NB4 (cell line): Measurements from ENCODE around the gene CPNE5.

Experiments
- MYC ChIP-seq: IDR thresholded peaks from 2 replicates; pipeline ENCODE4 v1.6.1; 2011; ENCODE audit warnings: low read depth, low read length
- POLR2A ChIP-seq: IDR thresholded peaks from 2 replicates; pipeline ENCODE4 v1.6.1; 2011; ENCODE audit warnings: mild to moderate bottlenecking; ENCODE audit not compliant: insufficient read length; ENCODE audit errors: extremely low read depth
- TF ChIP-seq, protein P1 (sequence below): IDR thresholded peaks from one replicate; pipeline ENCODE4 v1.5.1; 2012; ENCODE audit warnings: low read depth, low read length
- TF ChIP-seq, protein P2 (sequence below): IDR thresholded peaks from 2 replicates; pipeline ENCODE4 v1.6.1; 2011; ENCODE audit warnings: low read depth, low read length

- TF ChIP-seq POLR2A (no peak), MYC (no peak)
- TF ChIP-seq, protein P1, sequence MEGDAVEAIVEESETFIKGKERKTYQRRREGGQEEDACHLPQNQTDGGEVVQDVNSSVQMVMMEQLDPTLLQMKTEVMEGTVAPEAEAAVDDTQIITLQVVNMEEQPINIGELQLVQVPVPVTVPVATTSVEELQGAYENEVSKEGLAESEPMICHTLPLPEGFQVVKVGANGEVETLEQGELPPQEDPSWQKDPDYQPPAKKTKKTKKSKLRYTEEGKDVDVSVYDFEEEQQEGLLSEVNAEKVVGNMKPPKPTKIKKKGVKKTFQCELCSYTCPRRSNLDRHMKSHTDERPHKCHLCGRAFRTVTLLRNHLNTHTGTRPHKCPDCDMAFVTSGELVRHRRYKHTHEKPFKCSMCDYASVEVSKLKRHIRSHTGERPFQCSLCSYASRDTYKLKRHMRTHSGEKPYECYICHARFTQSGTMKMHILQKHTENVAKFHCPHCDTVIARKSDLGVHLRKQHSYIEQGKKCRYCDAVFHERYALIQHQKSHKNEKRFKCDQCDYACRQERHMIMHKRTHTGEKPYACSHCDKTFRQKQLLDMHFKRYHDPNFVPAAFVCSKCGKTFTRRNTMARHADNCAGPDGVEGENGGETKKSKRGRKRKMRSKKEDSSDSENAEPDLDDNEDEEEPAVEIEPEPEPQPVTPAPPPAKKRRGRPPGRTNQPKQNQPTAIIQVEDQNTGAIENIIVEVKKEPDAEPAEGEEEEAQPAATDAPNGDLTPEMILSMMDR, result no peak
- TF ChIP-seq, protein P2, sequence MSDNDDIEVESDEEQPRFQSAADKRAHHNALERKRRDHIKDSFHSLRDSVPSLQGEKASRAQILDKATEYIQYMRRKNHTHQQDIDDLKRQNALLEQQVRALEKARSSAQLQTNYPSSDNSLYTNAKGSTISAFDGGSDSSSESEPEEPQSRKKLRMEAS, result no peak
These were observed 18.3 kb downstream of the CPNE5 start for GRCh38 chr6:36820700-36821580.
